OCI-LY1 (cell line): ENCODE data around the gene DCAF15.

Experiments
- EZH2 ChIP-seq: fragments of 200-600 bp; sonication (generic), shearing (Covaris generic); IDR thresholded peaks from 2 replicates; pipeline ENCODE4 v1.8.0; 2017; ENCODE audit warnings: borderline replicate concordance, mixed run types, mild to moderate bottlenecking, antibody characterized with exemption, low read length, moderate library complexity, mixed read lengths
- TF ChIP-seq, protein P1 (sequence below): fragments of 200-600 bp; sonication (generic), shearing (Covaris generic); IDR thresholded peaks from 2 replicates; pipeline ENCODE4 v1.5.1; 2017; ENCODE audit warnings: mild to moderate bottlenecking, antibody characterized with exemption, low read length, moderate library complexity, mixed read lengths

GRCh38 chr19:13917888-13918406 lies 34.4 kb upstream of the DCAF15 start:
- TF ChIP-seq, protein P1, sequence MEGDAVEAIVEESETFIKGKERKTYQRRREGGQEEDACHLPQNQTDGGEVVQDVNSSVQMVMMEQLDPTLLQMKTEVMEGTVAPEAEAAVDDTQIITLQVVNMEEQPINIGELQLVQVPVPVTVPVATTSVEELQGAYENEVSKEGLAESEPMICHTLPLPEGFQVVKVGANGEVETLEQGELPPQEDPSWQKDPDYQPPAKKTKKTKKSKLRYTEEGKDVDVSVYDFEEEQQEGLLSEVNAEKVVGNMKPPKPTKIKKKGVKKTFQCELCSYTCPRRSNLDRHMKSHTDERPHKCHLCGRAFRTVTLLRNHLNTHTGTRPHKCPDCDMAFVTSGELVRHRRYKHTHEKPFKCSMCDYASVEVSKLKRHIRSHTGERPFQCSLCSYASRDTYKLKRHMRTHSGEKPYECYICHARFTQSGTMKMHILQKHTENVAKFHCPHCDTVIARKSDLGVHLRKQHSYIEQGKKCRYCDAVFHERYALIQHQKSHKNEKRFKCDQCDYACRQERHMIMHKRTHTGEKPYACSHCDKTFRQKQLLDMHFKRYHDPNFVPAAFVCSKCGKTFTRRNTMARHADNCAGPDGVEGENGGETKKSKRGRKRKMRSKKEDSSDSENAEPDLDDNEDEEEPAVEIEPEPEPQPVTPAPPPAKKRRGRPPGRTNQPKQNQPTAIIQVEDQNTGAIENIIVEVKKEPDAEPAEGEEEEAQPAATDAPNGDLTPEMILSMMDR, result no peak
- TF ChIP-seq EZH2, result no peak
